ENCODE measurements around the gene ARCN1. TPM values are rescaled to one million over a fixed set of nuclear protein-coding genes. Genes with fewer than 3 reads are reported as not detected.

The ARCN1 gene
- total and polyA plus RNA-seq, 2 donors from 2014 or later = 64.7 to 107 TPM

DNA sequence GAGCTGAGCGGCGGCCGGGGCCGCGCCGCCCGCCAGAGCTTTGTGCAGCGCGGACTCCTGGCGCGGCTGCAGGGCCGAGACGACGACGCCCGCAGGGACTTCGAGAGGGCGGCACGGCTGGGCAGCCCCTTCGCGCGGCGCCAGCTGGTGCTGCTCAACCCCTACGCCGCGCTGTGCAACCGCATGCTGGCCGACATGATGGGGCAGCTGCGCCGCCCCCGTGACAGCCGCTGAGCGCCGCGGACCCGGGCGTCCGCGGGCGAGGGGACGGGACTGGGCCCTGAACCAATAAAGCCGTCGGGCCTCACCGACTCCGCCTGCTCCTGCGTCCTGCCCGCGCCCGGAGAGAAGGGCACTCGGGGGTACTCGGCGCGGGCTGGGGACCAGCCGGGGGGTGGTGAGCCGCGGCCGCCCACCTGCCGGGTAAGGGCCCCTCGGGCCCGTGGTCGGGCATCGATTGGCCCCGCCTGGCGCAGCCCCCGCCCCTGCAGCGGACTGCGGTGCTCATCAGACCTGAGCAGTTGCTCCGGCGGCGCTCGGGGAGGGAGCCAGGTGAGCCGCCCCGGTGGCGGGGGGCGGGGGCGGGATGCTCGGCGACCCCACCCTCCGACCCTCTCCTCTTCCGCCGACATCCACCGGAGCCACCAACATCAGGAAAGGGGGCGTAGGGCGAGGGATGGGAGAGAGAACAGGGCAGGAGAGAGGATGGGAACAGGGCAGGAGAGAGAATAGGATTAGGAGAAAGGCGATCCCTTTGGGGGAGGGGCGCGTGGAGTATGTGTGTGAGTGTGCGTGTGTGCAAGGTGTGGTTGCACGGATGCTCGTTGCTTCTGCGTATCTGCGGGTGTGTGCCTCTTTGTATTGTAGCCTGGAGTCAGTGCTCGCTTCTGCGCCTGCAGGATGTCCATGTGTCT is 41.3 kb upstream of the ARCN1 start, which contains the start of gene TMEM25:
TSS of gene TMEM25 (plus strand) at position 510 of the 914 bp plus-strand sequence. CDS start 610 bp downstream, outside the sequence.
- H3K9me3 ChIP-seq (ENCODE audit: control insufficient read depth in 2 of 3, insufficient read depth in 1 of 3, low read length in 3 of 3) = no peaks in the 10 kb centered on the region
- peak within 1 kb of the TSS; percentile 72 to 97 (median 85) for H3K4me3 ChIP-seq (ENCODE audit: low read length in 3 of 3)
- H3K36me3 ChIP-seq (ENCODE audit: control insufficient read depth in 2 of 3, insufficient read depth in 3 of 3, low read length in 3 of 3) = peaks cover 0 to under 1% (median 0%) of the 10 kb centered on the region in 3 donors
- no peak for FAIRE-seq
- peak; percentile 81 to 91 (median 84) for DNase-seq
- H3K27ac ChIP-seq (ENCODE audit: low read depth in 2 of 2, low read length in 2 of 2) = peak within 1 kb of the TSS in 1 of 2 donors; percentile 53
- H3K9ac ChIP-seq (ENCODE audit: low read length in 3 of 3) = peak within 1 kb of the TSS; percentile 5 to 93 (median 83)
- TF ChIP-seq, protein P1, sequence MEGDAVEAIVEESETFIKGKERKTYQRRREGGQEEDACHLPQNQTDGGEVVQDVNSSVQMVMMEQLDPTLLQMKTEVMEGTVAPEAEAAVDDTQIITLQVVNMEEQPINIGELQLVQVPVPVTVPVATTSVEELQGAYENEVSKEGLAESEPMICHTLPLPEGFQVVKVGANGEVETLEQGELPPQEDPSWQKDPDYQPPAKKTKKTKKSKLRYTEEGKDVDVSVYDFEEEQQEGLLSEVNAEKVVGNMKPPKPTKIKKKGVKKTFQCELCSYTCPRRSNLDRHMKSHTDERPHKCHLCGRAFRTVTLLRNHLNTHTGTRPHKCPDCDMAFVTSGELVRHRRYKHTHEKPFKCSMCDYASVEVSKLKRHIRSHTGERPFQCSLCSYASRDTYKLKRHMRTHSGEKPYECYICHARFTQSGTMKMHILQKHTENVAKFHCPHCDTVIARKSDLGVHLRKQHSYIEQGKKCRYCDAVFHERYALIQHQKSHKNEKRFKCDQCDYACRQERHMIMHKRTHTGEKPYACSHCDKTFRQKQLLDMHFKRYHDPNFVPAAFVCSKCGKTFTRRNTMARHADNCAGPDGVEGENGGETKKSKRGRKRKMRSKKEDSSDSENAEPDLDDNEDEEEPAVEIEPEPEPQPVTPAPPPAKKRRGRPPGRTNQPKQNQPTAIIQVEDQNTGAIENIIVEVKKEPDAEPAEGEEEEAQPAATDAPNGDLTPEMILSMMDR (IDR thresholded peaks at IDR 0.05; ENCODE audit: borderline replicate concordance, extremely low read depth, insufficient read depth) = no peak
- peaks cover 3 to 27% (median 25%) of the 10 kb centered on the region in 3 donors for H3K4me1 ChIP-seq (ENCODE audit: control insufficient read depth in 2 of 3, insufficient read depth in 2 of 3, low read depth in 1 of 3, low read length in 3 of 3)
- H3K27me3 ChIP-seq (ENCODE audit: control insufficient read depth, insufficient read depth, low read length) = no peaks in the 10 kb centered on the region
- intact Hi-C loops (cut with DNase I) = no loop called here

DNA sequence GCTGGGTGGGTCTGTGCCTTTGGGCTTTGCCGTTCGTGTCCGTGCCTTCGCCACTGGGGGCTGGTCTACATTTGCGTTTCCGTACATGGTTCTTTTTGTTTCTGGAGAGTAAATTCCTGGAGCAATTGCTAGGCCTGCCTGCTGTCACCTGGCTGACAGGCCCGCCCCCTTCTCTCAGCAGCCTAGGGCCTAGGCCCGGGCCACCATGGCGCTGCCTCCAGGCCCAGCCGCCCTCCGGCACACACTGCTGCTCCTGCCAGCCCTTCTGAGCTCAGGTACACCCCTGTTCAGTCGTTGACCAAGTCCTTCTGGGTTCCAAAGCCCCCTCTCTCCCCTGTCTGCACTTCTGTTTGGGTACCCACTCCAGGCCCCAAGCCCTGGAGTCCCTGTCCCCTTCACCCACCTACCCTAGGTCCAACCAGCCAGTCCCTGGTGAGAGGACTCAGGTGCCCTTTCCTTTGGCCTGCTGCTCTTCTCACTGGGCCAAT is 40.6 kb upstream of the ARCN1 start:
- Histone ChIP-seq H3K4me3 (ENCODE audit: low read length in 3 of 3) (peak overlapping the region; percentile 72 to 97 (median 85)), H3K4me1 (ENCODE audit: control insufficient read depth in 2 of 3, insufficient read depth in 2 of 3, low read depth in 1 of 3, low read length in 3 of 3) (peaks cover 3 to 27% (median 25%) of the 10 kb centered on the region in 3 donors), H3K36me3 (ENCODE audit: control insufficient read depth in 2 of 3, insufficient read depth in 3 of 3, low read length in 3 of 3) (no peaks in the 10 kb centered on the region), H3K27ac (ENCODE audit: low read depth in 2 of 2, low read length in 2 of 2) (no peak overlapping the region), H3K9ac (ENCODE audit: low read length in 3 of 3) (peak overlapping the region; percentile 5 to 93 (median 83)), H3K9me3 (ENCODE audit: control insufficient read depth in 2 of 3, insufficient read depth in 1 of 3, low read length in 3 of 3) (no peaks in the 10 kb centered on the region), H3K27me3 (ENCODE audit: control insufficient read depth, insufficient read depth, low read length) (no peaks in the 10 kb centered on the region)
- TF ChIP-seq, protein P1 (IDR thresholded peaks at IDR 0.05; ENCODE audit: borderline replicate concordance, extremely low read depth, insufficient read depth) = no peak
- intact Hi-C loops (cut with DNase I) = no loop called here
- DNase-seq = peak in 2 of 5 donors; percentile 43 to 71
- no peak for FAIRE-seq

DNA sequence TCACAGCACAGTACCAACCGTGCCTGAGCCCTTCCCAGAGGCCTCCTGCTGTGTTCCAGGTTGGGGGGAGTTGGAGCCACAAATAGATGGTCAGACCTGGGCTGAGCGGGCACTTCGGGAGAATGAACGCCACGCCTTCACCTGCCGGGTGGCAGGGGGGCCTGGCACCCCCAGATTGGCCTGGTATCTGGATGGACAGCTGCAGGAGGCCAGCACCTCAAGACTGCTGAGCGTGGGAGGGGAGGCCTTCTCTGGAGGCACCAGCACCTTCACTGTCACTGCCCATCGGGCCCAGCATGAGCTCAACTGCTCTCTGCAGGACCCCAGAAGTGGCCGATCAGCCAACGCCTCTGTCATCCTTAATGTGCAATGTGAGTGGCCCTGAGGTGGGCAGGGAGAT is 40.1 kb upstream of the ARCN1 start:
- Histone ChIP-seq H3K27me3 (ENCODE audit: control insufficient read depth, insufficient read depth, low read length) (no peaks in the 10 kb centered on the region), H3K36me3 (ENCODE audit: control insufficient read depth in 2 of 3, insufficient read depth in 3 of 3, low read length in 3 of 3) (no peaks in the 10 kb centered on the region), H3K4me3 (ENCODE audit: low read length in 3 of 3) (peak overlapping the region in 2 of 3 donors; percentile 72 to 85), H3K27ac (ENCODE audit: low read depth in 2 of 2, low read length in 2 of 2) (no peak overlapping the region), H3K9me3 (ENCODE audit: control insufficient read depth in 2 of 3, insufficient read depth in 1 of 3, low read length in 3 of 3) (no peaks in the 10 kb centered on the region), H3K9ac (ENCODE audit: low read length in 3 of 3) (peak overlapping the region in 1 of 3 donors; percentile 83), H3K4me1 (ENCODE audit: control insufficient read depth in 2 of 3, insufficient read depth in 2 of 3, low read depth in 1 of 3, low read length in 3 of 3) (peaks cover 3 to 27% (median 25%) of the 10 kb centered on the region in 3 donors)
- intact Hi-C loops (cut with DNase I) = no loop called here
- TF ChIP-seq, protein P1 (IDR thresholded peaks at IDR 0.05; ENCODE audit: borderline replicate concordance, extremely low read depth, insufficient read depth) = no peak
- DNase-seq (peak in 1 of 5 donors; percentile 63), FAIRE-seq (no peak)
